ENCODE data around the gene GNA15.
A peak's percentile ranks its signal among the peaks of the same experiment; 100 is the strongest.
"Not testable (repeated sequence)": the region's sequence is repeated elsewhere in the genome, so short reads cannot be mapped to it uniquely, and the experiment has no call there.

GNA15 gene

DNA sequence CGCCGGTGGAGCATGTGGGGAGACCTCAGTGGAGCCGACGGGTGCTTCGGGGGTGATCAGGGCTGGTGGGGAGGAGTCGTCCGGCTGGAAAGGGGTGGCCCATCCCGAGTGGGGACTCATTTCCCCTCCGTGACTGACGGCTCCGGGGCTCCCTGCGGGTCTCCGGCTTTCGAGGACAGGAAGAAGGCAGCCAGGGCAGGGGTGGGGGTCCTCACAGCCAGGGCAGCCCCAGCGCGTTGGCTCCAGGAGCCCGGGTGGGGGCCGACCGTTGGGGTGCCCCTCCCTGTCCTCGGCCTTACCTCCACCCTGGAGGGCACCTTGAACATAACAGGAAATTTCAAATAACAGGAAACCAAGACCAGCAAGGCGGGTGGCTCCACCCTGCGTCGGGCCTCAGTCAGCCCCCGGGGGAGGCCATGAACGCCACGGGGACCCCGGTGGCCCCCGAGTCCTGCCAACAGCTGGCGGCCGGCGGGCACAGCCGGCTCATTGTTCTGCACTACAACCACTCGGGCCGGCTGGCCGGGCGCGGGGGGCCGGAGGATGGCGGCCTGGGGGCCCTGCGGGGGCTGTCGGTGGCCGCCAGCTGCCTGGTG, 42.6 kb downstream of the GNA15 start, which contains the start of gene S1PR4:
S1PR4 (plus strand) TSS at position 393 of the 596 bp plus-strand sequence; CDS start at position 417, 24 bp downstream.
- no peak for DNase-seq

DNA sequence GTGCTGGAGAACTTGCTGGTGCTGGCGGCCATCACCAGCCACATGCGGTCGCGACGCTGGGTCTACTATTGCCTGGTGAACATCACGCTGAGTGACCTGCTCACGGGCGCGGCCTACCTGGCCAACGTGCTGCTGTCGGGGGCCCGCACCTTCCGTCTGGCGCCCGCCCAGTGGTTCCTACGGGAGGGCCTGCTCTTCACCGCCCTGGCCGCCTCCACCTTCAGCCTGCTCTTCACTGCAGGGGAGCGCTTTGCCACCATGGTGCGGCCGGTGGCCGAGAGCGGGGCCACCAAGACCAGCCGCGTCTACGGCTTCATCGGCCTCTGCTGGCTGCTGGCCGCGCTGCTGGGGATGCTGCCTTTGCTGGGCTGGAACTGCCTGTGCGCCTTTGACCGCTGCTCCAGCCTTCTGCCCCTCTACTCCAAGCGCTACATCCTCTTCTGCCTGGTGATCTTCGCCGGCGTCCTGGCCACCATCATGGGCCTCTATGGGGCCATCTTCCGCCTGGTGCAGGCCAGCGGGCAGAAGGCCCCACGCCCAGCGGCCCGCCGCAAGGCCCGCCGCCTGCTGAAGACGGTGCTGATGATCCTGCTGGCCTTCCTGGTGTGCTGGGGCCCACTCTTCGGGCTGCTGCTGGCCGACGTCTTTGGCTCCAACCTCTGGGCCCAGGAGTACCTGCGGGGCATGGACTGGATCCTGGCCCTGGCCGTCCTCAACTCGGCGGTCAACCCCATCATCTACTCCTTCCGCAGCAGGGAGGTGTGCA, 43.3 kb downstream of the GNA15 start:
- DNase-seq = no peak

DNA sequence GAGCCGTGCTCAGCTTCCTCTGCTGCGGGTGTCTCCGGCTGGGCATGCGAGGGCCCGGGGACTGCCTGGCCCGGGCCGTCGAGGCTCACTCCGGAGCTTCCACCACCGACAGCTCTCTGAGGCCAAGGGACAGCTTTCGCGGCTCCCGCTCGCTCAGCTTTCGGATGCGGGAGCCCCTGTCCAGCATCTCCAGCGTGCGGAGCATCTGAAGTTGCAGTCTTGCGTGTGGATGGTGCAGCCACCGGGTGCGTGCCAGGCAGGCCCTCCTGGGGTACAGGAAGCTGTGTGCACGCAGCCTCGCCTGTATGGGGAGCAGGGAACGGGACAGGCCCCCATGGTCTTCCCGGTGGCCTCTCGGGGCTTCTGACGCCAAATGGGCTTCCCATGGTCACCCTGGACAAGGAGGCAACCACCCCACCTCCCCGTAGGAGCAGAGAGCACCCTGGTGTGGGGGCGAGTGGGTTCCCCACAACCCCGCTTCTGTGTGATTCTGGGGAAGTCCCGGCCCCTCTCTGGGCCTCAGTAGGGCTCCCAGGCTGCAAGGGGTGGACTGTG, 44.0 kb downstream of the GNA15 start:
- DNase-seq = no peak

DNA sequence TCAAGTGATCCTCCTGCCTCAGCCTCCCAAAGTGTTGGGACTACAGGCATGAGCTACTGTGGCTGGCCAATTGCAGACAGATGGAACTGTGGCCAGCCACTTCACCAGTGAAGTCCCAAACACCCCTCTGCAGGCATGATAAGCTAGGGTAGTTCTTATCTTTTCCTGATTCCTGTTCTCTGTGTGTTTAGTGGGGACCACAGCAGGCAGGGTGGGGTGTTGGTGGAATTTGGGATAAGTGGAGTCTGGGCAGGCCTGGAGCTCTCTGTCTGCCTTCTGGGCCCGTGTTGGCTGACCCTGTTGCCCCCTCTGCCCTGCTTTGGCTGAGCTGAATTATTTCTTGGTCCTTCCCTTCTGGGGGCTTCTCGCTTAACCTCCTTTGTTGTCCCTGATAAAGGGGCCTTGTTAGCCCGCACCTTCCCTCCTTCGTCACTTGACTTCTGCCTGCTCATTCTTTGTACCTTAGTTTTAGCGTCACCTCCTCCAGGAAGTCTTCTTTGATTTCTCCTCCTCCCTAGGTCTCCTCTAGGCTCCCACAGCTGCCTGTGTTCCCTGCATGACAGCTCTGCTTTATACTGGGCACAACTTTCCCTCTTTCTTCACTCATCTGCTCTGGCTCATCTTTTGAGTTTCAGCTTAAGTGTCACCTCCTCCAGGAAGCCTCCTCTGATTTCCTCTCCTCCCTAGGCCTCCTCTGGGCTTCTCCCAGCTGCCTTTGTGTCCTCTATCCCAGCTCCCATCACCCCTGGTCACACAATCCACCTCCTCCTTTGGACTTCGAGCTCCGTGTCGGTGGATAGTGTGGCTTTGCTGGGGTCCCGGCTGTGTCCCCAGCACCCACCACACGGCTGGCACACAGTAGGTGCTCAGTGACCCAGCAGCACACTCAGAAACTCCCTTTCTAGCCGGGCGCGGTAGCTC, 48.1 kb downstream of the GNA15 start:
- no peak for DNase-seq

DNA sequence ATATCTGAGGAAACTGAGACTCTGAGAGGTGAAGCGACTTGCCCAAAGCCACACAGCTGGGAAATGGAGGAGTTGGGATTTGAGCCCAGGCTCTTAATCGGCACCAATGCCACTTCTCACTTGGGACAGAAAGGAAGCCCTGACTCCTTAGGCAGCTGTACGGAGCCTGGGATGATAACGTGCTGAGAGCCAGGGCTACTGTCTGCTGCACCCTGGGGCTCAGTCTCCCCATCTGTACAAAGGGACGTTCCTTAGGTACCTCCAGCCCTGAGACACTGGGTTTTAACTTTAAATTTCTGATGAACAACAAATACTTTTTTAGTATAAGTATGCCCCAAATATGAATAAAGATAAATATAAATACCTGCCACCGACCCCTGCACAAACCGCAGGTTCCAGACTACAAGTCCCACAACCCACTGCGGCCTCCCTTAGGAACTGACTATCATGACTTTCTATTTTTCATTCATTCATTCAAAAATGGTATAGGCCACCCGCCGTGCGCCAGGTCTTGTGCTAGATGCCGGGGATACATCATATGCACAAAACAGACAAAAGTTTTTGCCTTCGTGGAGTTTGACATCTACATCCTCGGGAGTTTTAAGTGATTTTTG, 49.1 kb downstream of the GNA15 start:
- DNase-seq = no peak

DNA sequence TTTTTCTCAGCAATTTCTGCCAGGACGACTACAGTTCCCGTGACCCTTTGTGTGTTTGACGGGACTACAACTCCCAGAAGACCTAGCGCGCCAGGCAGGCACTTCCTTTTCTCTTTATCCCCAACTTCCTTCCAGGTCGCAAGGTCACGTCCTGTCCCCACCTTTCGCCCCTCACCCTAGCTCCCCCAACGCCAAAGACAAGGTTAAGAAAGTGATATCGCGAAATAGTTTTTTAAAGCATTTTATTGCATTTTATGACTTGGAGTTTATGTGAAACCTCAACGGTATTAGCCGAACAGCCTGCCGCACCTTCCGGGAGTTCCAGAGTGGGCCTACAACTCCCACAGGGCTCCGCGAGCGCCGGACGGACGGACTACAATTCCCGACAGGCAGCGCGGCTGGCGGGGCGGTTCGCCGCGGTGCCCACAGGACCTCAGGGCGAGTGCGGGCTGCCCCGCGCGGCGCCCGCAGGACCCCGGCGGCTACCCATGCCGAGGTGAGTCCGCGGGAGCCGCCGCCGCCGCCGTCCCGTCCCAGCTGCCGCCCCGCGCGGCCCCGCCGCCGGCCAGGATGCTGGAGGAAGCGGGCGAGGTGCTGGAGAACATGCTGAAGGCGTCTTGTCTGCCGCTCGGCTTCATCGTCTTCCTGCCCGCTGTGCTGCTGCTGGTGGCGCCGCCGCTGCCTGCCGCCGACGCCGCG, 49.8 kb downstream of the GNA15 start, which contains the start of gene NCLN:
NCLN (plus strand) TSS at position 470 of the 699 bp plus-strand sequence; CDS start at position 571, 101 bp downstream.
- DNase-seq = peak; percentile 99

DNA sequence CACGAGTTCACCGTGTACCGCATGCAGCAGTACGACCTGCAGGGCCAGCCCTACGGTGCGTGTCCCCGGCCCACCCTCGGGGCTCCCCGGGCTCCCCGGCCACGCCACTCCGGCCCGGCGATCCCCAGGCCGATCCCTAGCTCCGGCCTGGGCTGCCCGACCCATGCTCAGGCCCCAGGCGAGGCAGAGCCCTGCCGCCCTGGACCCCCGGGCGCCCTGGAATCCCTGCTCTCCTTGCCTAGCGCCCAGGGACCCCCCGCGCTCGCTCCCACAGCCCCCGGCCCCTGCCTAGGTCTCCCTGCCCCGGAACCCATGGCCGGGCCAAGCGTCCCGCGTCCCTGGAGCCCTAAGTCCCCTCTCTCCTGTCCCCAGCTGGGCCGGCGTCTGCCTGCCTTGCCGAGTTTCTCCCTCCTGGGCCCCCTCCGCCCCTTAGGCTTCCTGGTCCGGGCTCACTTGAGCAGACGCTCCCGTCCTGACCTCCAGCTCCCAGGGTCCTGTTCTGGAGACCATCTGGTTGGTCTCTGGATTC, 50.4 kb downstream of the GNA15 start:
- DNase-seq = no peak

DNA sequence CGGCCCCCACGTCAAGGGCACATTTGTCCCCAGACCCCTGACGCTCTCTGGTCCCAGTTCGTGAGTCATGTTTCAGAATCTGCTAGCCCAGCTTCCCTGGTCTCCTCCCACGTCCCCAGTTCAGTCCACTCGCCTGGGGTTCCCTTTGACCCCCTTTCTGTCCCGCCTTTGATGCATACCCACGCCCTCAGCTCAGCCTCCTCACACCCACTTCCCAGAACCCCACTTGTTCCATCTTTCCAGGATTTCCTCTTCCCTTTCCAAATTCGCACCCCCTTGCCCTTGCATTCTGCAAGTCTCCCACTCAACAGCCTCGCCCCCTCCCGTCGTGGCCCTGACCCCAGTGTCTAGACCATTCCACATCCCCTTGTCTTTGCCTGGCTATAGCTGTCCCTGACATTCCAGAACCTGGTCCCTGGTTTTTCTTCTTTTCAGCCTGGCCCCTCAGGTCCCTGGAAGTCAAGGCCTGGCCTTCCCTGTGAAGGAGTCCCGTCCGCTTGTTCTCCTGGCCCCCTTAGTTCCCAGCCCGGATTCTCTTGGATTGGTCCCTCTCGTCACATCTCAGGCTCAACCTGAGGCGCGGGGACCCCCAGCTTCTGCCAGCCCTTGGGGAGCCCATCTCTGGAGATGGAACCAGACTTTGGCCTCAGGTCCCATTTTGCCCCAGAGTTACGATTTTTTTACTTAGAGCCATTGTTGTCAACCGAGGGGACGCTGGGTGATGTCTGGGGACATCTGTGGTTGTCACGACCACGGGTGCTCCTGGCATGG, 51.2 kb downstream of the GNA15 start:
- DNase-seq = no peak

DNA sequence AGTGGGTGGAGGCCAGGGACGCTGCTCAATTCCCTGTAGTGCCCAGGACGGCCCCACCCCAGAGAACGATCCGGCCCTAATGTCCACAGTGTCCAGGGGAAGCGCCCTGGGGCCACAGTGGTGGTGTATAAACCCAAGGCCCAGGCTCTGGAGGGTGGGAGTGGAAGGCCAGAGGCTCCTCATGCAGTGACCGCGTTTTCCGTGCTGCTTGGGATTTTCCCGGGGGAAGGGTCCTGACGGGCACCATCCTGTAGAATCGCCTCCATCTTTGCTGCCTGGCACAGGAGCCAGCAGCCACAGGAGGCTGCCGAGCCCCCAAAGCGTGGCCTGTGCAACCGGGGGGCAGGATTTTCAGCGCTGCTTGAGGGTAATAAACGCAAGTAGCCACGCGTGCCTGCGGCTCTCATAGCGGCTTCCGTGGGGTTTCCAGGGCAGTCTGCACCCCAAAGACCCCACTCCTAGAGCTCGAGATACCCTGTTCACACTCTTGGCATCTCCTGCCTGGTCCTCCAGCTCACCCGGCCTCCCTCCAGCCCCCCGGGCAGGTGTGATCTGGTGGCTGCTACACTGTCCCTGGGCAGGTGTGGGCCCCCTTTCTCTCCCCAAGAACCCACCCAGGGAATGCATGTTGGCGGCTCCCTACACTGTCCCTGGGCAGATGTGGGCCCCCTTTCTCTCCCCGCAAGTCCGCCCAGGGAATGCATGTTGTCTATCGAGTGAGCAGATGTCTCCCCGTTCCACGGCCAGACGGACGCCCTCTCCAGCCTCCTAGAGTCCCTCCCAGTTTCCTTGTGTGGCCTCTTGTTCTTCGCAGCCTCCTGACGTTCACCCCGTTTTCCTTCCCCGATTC, 52.1 kb downstream of the GNA15 start:
- DNase-seq = no peak

DNA sequence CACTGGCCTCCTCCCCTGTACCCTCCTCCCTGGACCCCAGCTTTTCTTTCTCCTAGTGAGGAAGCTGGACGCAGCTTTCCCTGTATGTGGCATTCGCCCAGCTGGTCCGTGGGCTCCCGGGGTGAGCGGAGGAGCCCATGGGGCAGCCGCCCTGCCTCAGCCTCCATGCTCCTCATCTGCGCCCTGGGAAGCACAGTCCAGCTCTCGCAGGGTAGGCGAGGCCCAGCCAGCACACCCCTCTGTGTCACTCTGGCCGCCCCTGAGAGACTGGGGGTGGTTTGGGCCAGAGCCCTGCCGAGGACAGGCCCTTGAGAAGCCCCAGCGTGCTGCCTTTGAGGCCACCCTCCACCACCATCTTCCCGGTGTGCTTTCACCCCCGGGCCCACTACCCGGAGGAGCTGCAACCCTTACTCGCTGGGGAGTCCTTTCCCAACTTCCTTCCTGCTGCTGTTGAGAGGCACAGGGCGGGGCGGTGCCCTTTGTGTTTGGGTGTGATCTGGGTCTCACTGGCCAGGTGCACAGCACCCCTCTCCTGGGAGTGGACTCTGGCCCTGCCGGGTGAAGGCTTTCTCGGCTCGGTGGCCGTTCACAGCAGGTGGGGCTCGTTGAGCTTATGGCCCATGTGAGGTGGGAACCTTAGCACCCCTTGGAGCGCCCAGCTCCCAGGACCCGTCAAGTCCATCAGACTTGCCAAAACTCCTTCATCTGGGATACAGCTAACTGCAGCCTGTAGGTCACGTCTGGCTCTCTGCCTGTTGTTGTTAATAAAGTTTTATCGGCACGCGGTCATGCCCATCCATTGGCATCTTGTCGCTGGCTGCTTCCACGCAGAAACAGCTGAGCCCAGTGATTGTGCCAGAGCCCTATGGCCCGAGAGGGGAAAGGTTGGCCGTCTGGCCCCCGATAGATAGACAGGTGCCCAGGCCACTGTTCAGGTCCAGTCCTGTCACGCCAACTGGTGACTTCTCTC, 53.1 kb downstream of the GNA15 start:
- no peak for DNase-seq

DNA sequence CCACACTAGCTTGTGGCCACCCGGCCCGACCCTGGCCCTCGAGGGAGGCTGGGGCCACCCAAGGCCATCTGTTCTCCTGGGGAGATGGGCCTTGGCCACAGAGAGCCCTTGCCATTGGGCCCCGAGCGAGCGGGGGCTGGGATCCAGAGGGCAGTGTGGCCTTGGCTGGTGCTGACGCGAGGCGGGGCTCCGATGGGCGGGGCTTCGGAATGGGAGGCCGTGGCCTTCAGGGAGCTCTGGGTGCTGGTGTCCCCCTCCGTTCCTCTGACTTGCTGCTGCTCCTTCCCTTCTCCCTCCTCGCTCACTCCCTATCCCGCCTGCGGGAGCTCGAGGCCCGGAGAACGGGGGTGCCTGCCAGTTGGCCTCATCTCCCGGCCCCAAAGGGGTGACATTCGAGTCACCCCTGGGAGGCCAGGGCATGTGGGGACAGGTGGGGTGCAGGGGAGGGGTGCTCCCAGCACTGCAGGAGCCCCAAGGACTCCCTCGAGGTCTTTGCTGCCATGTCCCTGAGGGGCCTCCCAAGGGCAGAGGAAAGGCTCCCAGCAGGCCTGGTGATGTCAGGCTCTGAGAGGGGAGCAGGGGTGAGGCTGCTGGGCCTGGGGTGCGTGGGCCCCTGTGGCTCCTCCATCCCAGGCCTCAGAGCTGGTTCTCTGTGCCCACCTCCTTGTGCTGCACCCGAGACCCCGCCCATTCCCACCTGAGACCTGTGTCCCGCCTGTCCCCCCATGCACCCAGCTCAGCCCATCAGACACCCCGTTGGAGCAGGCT, 54.1 kb downstream of the GNA15 start:
- no peak for DNase-seq

DNA sequence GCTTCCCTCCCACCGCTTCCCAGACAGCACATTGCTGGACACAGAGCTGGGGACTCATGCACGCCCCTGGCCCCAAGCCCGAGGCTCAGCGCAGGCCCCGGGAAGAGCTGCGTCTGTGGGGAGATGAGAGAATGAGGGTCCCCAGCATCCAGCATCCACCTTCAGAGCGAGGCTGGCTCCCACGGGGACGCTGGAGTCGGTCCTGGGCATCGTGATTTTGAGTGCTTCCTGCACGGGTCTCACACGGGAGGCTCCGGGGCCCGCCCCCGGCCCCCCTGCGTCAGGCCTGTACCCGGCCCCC, 54.6 kb downstream of the GNA15 start:
- DNase-seq = no peak

DNA sequence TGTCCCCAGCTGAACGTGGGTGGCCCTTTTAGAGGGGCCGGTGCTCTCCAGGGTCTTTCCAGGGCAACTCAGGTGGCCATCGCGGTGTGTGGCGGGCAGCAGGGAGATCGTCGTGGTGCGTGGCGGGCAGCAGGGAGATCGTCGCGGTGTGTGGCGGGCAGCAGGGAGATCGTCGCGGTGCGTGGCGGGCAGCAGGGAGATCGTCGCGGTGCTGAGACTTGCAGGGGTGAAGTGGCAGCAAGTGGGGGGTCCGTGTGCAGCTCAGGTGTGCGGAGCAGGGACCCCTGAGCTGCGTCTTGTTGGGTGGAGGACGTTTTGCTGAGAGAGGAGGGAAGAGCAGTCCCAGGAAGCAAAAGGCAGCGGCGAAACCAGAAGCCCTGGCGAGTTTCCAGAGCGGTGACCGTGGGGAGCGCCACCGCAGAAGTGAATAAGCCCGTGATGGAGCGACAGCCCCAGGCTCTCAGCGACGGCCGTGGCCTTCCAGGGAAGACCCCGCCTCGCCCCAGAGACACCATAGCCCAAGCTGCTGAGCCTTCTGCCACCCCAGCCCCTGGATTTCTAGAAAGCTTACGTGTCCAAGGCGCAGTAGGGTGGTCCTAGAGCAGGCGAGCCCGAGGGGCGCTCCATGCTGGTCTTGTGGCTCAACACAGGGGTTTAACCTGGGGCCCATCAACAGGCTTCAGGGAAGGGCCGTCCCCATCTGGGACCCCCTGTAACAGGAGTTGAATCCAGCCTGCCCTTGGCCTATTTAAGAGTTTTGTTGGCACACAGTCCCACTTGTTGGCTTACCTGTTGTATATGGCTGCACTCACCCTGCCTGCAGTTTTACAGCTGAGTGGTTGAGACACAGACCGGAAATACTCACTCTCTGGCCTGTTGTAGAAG, 55.3 kb downstream of the GNA15 start:
- DNase-seq = no peak

DNA sequence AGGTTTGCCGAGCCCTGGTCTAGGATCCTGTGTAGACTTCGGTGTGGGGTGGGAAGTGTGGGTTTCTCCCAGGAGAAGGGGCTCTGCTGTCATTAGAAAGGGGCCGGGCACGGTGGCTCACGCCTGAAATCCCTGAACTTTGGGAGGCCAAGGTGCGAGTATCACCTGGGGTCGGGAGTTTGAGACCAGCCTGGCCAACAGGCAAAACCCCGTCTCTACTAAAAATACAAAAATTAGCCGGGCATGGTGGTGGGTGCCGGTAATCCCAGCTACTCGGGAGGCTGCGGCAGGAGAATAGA, 55.9 kb downstream of the GNA15 start:
- DNase-seq = not testable (repeated sequence)

DNA sequence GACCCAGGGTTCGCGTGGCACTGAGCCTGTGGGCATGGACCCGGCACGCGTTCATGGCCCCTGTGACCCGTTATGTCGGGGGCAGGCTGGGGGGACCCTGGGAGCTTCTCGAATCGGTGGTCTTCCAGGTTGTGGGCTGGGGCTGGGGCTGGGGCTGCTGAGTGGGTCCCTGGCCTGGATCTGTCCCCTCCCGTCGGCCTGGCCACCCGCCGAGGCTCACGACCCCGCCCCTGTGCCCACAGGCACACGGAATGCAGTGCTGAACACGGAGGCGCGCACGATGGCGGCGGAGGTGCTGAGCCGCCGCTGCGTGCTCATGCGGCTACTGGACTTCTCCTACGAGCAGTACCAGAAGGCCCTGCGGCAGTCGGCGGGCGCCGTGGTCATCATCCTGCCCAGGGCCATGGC, 56.4 kb downstream of the GNA15 start:
- no peak for DNase-seq

DNA sequence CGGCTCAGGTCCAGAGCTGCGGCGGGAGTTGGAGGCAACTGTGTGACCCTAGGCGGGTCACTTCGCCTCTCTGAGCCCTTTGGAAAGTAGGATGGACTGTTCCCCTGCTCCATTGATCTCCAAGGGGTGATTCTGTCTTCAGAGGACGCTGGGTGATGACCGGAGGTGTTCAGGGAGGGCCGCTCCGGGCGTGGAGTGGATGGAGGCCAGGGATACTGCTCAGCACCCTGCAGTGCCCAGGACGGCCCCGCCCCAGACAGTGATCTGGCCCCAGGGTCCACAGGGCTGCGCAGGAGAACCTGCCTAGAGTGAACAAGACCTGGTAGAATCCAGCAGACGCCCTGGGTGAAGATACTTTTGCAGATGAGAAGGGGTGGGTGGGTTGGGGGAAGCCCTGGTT, 56.9 kb downstream of the GNA15 start:
- DNase-seq = no peak
